Naive thymus-derived CD4-positive, alpha-beta T cell (primary cell): ENCODE data around the gene NPTXR. TPM values are rescaled to one million over a fixed set of nuclear protein-coding genes. Genes with fewer than 3 reads are reported as not detected.

Experiments
- ATAC-seq: fragments of 150-1000 bp; cut with Tn5 transposase; 2 replicates; pipeline ENCODE4 v1.10.0; 2021; ENCODE audit warnings: mild to moderate bottlenecking, moderate library complexity
- CTCF ChIA-PET: fragments of 350-600 bp; sonication (Branson Sonifier 250); formaldehyde crosslinking; loops from one replicate; lab custom pipeline; 2021; ENCODE audit warnings: antibody characterized with exemption; lab: Charles Lee
- POLR2A ChIA-PET: fragments of 350-600 bp; sonication (Branson Sonifier 250); formaldehyde crosslinking; loops from one replicate; lab custom pipeline; 2021; ENCODE audit warnings: antibody characterized with exemption, inconsistent platforms; lab: Charles Lee
- DNase-seq, 9 donors: peaks; one replicate each; pipeline versions ENCODE4 v3.0.0 to v3.0.0-alpha.2; 2020 to 2022; ENCODE audit warnings: mixed read lengths in 1 of 9
- H3K27ac ChIP-seq: one replicate; pipeline ENCODE4 v1.7.0; 2013; ENCODE audit warnings: mild to moderate bottlenecking, low read depth, low read length, moderate library complexity
- H3K27me3 ChIP-seq, 2 donors: one replicate each; pipeline ENCODE4 v1.7.0; 2013; ENCODE audit warnings: low read length in 2 of 2, mild to moderate bottlenecking in 2 of 2, moderate library complexity in 2 of 2; ENCODE audit not compliant: control insufficient read depth in 2 of 2, insufficient read depth in 2 of 2
- H3K36me3 ChIP-seq, 3 experiments: 1 replicate in 2 of 3; 2 replicates in 1 of 3; pipeline ENCODE4 v1.7.0; 2013; ENCODE audit warnings: low read length in 3 of 3, mild to moderate bottlenecking in 3 of 3, moderate library complexity in 1 of 3; ENCODE audit not compliant: insufficient read depth in 3 of 3, control insufficient read depth in 2 of 3
- H3K4me1 ChIP-seq, 2 donors: one replicate each; pipeline ENCODE4 v1.7.0; 2013; ENCODE audit warnings: low read length in 2 of 2, mild to moderate bottlenecking in 2 of 2, moderate library complexity in 1 of 2; ENCODE audit not compliant: control insufficient read depth in 2 of 2, insufficient read depth in 2 of 2
- H3K4me3 ChIP-seq: 2 replicates; pipeline ENCODE4 v1.7.0; 2013; ENCODE audit warnings: mild to moderate bottlenecking, low read length
- H3K9me3 ChIP-seq, 3 experiments: 1 replicate in 2 of 3; 2 replicates in 1 of 3; pipeline ENCODE4 v1.7.0; 2013; ENCODE audit warnings: low read length in 3 of 3; ENCODE audit not compliant: control insufficient read depth in 2 of 3
- H3K27ac Mint-ChIP-seq, 9 donors: one replicate each; pipeline ENCODE4 v1.8.0; 2020 to 2022; ENCODE audit warnings: mixed read lengths in 9 of 9, mild to moderate bottlenecking in 8 of 9, moderate library complexity in 5 of 9, inconsistent platforms in 2 of 9
- H3K27me3 Mint-ChIP-seq, 5 donors: one replicate each; pipeline ENCODE4 v1.8.0; 2021 to 2022; ENCODE audit warnings: mixed read lengths in 5 of 5, mild to moderate bottlenecking in 1 of 5
- H3K36me3 Mint-ChIP-seq, 5 donors: one replicate each; pipeline ENCODE4 v1.8.0; 2020 to 2022; ENCODE audit warnings: mixed read lengths in 5 of 5, mild to moderate bottlenecking in 3 of 5, inconsistent platforms in 1 of 5
- H3K4me1 Mint-ChIP-seq, 7 donors: one replicate each; pipeline ENCODE4 v1.8.0; 2020 to 2022; ENCODE audit warnings: mixed read lengths in 7 of 7, mild to moderate bottlenecking in 3 of 7, inconsistent platforms in 1 of 7
- H3K4me3 Mint-ChIP-seq, 10 donors: one replicate each; pipeline ENCODE4 v1.8.0; 2020 to 2022; ENCODE audit warnings: mild to moderate bottlenecking in 10 of 10, mixed read lengths in 10 of 10, moderate library complexity in 6 of 10, inconsistent platforms in 2 of 10
- H3K9me3 Mint-ChIP-seq, 11 donors: one replicate each; pipeline ENCODE4 v1.8.0; 2020 to 2022; ENCODE audit warnings: mixed read lengths in 11 of 11, mild to moderate bottlenecking in 4 of 11, inconsistent platforms in 1 of 11, moderate library complexity in 1 of 11
- intact Hi-C, 2 donors: fragments of 100-400 bp; cut with micrococcal nuclease; formaldehyde crosslinking; loops; one replicate each; pipeline ENCODE4 v1.15.1; 2023
- polyA plus RNA-seq, 2 donors: library from polyadenylated mRNA; unstranded; fragments of 300-500 nt; fragmentation: Illumina TruSeq; gene quantifications; one replicate each; pipeline ENCODE4 v1.2.3, GENCODE V29; 2021
- total RNA-seq, 6 experiments: library from RNA in 5 of 6; stranded (reverse) in 5 of 6; gene quantifications; 1 replicate in 5 of 6; 2 replicates in 1 of 6; pipeline ENCODE4 v1.2.3 and lab custom pipeline; 2021 to 2026

NPTXR gene
- total and polyA plus RNA-seq, 7 experiments from 2014 or later, result 0.85 to 12.9 (median 4.4) TPM

- peaks cover 0 to 1% (median 0%) of the 10 kb centered on the region in 5 donors for H3K36me3 Mint-ChIP-seq
- no peak overlapping the region for H3K27ac ChIP-seq
- H3K4me1 Mint-ChIP-seq, result peaks cover 26 to 36% (median 34%) of the 10 kb centered on the region in 7 donors
- CTCF ChIA-PET, result interaction anchor here (0.6 to 0.7 kb wide), 2 partner anchors 246 to 382 kb away, joined by 3 read pairs; no protein-coding TSS in a partner anchor
- DNase-seq, result no peak
- H3K27ac Mint-ChIP-seq, result peak overlapping the region in 7 of 9 donors; percentile 55 to 93 (median 85)
- H3K4me3 Mint-ChIP-seq, result peak overlapping the region in 8 of 10 donors; percentile 12 to 97 (median 88)
- intact Hi-C loops, result loop anchor here in 1 of 2 donors (5.0 to 10.0 kb wide), 3 partner anchors 113 to 1267 kb away; partner anchors contain the start of genes ATF4 and GGA1
- H3K36me3 ChIP-seq, result peaks cover 0 to 4% (median 1%) of the 10 kb centered on the region in 3 experiments
- peaks cover 24 to 26% of the 10 kb centered on the region in 2 donors for H3K4me1 ChIP-seq
- no peak for ATAC-seq
- H3K27me3 Mint-ChIP-seq, result peaks cover 0 to 18% (median 0%) of the 10 kb centered on the region in 5 donors
- H3K9me3 Mint-ChIP-seq, result no peaks in the 10 kb centered on the region
- H3K27me3 ChIP-seq, result no peaks in the 10 kb centered on the region
- no peaks in the 10 kb centered on the region for H3K9me3 ChIP-seq
- POLR2A ChIA-PET, result interaction anchor here (0.6 to 1.8 kb wide), 5 partner anchors 8 to 172 kb away, joined by 3 to 9 read pairs (median 3); no protein-coding TSS in a partner anchor
- no peak overlapping the region for H3K4me3 ChIP-seq
These were observed 30.8 kb upstream of the NPTXR start for GRCh38 chr22:38874529-38875222.

- DNase-seq, result peak in 2 of 9 donors; percentile 43 to 69
- Histone ChIP-seq H3K4me3 (peak overlapping the region; percentile 98), H3K27me3 (no peaks in the 10 kb centered on the region), H3K9me3 (no peaks in the 10 kb centered on the region), H3K27ac (no peak overlapping the region), H3K36me3 (peaks cover 0 to 7% (median 3%) of the 10 kb centered on the region in 3 experiments), H3K4me1 (peaks cover 28 to 31% of the 10 kb centered on the region in 2 donors)
- intact Hi-C loops, result loop anchor here in 1 of 2 donors (2.0 to 10.0 kb wide), 6 partner anchors 114 to 1266 kb away; partner anchors contain the start of genes ATF4, CSNK1E and GGA1
- Mint-ChIP-seq H3K27me3 (peaks cover 0 to 18% (median 0%) of the 10 kb centered on the region in 5 donors), H3K36me3 (peaks cover 0 to 3% (median 0%) of the 10 kb centered on the region in 5 donors), H3K9me3 (no peaks in the 10 kb centered on the region), H3K27ac (peak overlapping the region; percentile 80 to 93 (median 88)), H3K4me3 (peak overlapping the region; percentile 88 to 97 (median 92)), H3K4me1 (peaks cover 26 to 44% (median 41%) of the 10 kb centered on the region in 7 donors)
- ATAC-seq, result no peak
- POLR2A ChIA-PET, result interaction anchor here (0.6 to 1.8 kb wide), 6 partner anchors 9 to 1297 kb away, joined by 3 to 9 read pairs (median 4); no protein-coding TSS in a partner anchor
- CTCF ChIA-PET, result interaction anchor here (0.6 to 0.7 kb wide), 2 partner anchors 246 to 381 kb away, joined by 3 read pairs; no protein-coding TSS in a partner anchor
These were observed 29.9 kb upstream of the NPTXR start for GRCh38 chr22:38873469-38874411.

GRCh38 chr22:38872831-38873248, 29.0 kb upstream of the NPTXR start:
- peaks cover 33 to 52% (median 49%) of the 10 kb centered on the region in 7 donors for H3K4me1 Mint-ChIP-seq
- DNase-seq (no peak), ATAC-seq (no peak)
- H3K36me3 Mint-ChIP-seq, result peaks cover 0 to 3% (median 0%) of the 10 kb centered on the region in 5 donors
- peak overlapping the region; percentile 98 for H3K4me3 ChIP-seq
- ChIA-PET POLR2A (interaction anchor here (0.8 to 2.2 kb wide), 4 partner anchors 10 to 447 kb away, joined by 4 to 9 read pairs (median 6); no protein-coding TSS in a partner anchor), CTCF (no interaction called here)
- peak overlapping the region; percentile 80 to 93 (median 88) for H3K27ac Mint-ChIP-seq
- peaks cover 0 to 18% (median 0%) of the 10 kb centered on the region in 5 donors for H3K27me3 Mint-ChIP-seq
- H3K9me3 Mint-ChIP-seq, result no peaks in the 10 kb centered on the region
- intact Hi-C loops, result loop anchor here (1.0 to 10.0 kb wide), 10 partner anchors 8 to 1266 kb away; partner anchors contain the start of genes CBX7 (in 2 of the 2), RPL3 (in 2 of the 2), ATF4 (in 1 of the 2) and CSNK1E (in 1 of the 2)
- H3K27ac ChIP-seq, result peak overlapping the region; percentile 71
- H3K9me3 ChIP-seq, result no peaks in the 10 kb centered on the region
- no peaks in the 10 kb centered on the region for H3K27me3 ChIP-seq
- H3K4me3 Mint-ChIP-seq, result peak overlapping the region; percentile 88 to 97 (median 92)
- H3K4me1 ChIP-seq, result peaks cover 28 to 34% of the 10 kb centered on the region in 2 donors
- peaks cover 0 to 15% (median 3%) of the 10 kb centered on the region in 3 experiments for H3K36me3 ChIP-seq

GRCh38 chr22:38872172-38872830, 28.5 kb upstream of the NPTXR start, which contains the start of gene CBX6:
Gene CBX6 (minus strand): TSS chr22:38872216. CDS start chr22:38872190, 26 bp downstream.
- H3K27me3 Mint-ChIP-seq, result peaks cover 0 to 18% (median 0%) of the 10 kb centered on the region in 5 donors
- ChIA-PET POLR2A (interaction anchor here (0.7 to 2.2 kb wide), 10 partner anchors 11 to 448 kb away, joined by 3 to 8 read pairs (median 4); no protein-coding TSS in a partner anchor), CTCF (interaction anchor here (0.6 to 3.2 kb wide), 4 partner anchors 10 to 282 kb away, joined by 3 to 26 read pairs (median 6); no protein-coding TSS in a partner anchor)
- H3K4me3 Mint-ChIP-seq, result peak within 1 kb of the TSS; percentile 88 to 97 (median 93)
- Histone ChIP-seq H3K36me3 (peaks cover 0 to 20% (median 3%) of the 10 kb centered on the region in 3 experiments), H3K9me3 (no peaks in the 10 kb centered on the region), H3K27me3 (no peaks in the 10 kb centered on the region), H3K4me3 (peak within 1 kb of the TSS; percentile 98), H3K27ac (peak within 1 kb of the TSS; percentile 73), H3K4me1 (peaks cover 28 to 34% of the 10 kb centered on the region in 2 donors)
- DNase-seq (peak; percentile 90 to 98 (median 95)), ATAC-seq (peak; percentile 89)
- H3K36me3 Mint-ChIP-seq, result peaks cover 0 to 3% (median 0%) of the 10 kb centered on the region in 5 donors
- H3K4me1 Mint-ChIP-seq, result peaks cover 35 to 55% (median 49%) of the 10 kb centered on the region in 7 donors
- intact Hi-C loops, result loop anchor here (1.0 to 10.0 kb wide), 10 partner anchors 9 to 1265 kb away; partner anchors contain the start of genes CBX7 (in 2 of the 2), RPL3 (in 2 of the 2), ATF4 (in 1 of the 2) and CSNK1E (in 1 of the 2)
- H3K9me3 Mint-ChIP-seq, result no peaks in the 10 kb centered on the region
- peak within 1 kb of the TSS; percentile 81 to 93 (median 89) for H3K27ac Mint-ChIP-seq
